Keratinocyte (primary cell): ENCODE data around the gene ZFPM1. TPM values are rescaled to one million over a fixed set of nuclear protein-coding genes. Genes with fewer than 3 reads are reported as not detected.
"Not testable (repeated sequence)": the region's sequence is repeated elsewhere in the genome, so short reads cannot be mapped to it uniquely, and the experiment has no call there.

Experiments used
- DNase-seq: peaks from one replicate; pipeline ENCODE4 v3.0.0-alpha.2; 2011; ENCODE audit warnings: low read depth, missing footprints, low spot score
- FAIRE-seq: peaks from 2 replicates; lab custom pipeline; 2011; peaks lifted over from hg19 to GRCh38; lab: Jason Lieb, UNC
- H2AFZ ChIP-seq: 2 replicates; pipeline ENCODE4 v1.6.0; 2012; ENCODE audit warnings: low read length, control low read depth, inconsistent platforms; ENCODE audit not compliant: control insufficient read depth
- H3K27ac ChIP-seq: 2 replicates; pipeline ENCODE4 v1.5.1; 2011; ENCODE audit warnings: low read length; ENCODE audit not compliant: control insufficient read depth, insufficient read depth
- H3K27me3 ChIP-seq: 3 replicates; pipeline ENCODE4 v1.6.0; 2011; ENCODE audit warnings: low read length; ENCODE audit not compliant: control insufficient read depth, insufficient read depth; ENCODE audit errors: extremely low read depth
- H3K36me3 ChIP-seq, 2 experiments: 2 replicates in 1 of 2; 3 replicates in 1 of 2; pipeline ENCODE4 v1.5.1; 2011; ENCODE audit warnings: low read length in 2 of 2, mild to moderate bottlenecking in 1 of 2; ENCODE audit not compliant: control insufficient read depth in 2 of 2, insufficient read depth in 2 of 2; ENCODE audit errors: extremely low read depth in 1 of 2
- H3K4me1 ChIP-seq: 3 replicates; pipeline ENCODE4 v1.5.1; 2011; ENCODE audit warnings: low read length; ENCODE audit not compliant: control insufficient read depth, insufficient read depth; ENCODE audit errors: extremely low read depth
- H3K4me2 ChIP-seq: 3 replicates; pipeline ENCODE4 v1.6.0; 2011; ENCODE audit warnings: low read depth, low read length; ENCODE audit not compliant: control insufficient read depth, insufficient read depth; ENCODE audit errors: extremely low read depth
- H3K4me3 ChIP-seq, 3 experiments: fragments of 200-600 bp in 1 of 3; sonication (generic) in 1 of 3; 2 replicates in 2 of 3; 3 replicates in 1 of 3; pipeline ENCODE4 v1.5.1; 2011 to 2016; ENCODE audit warnings: low read length in 3 of 3, mild to moderate bottlenecking in 3 of 3, control low read depth in 2 of 3, inconsistent platforms in 1 of 3, low read depth in 1 of 3, mixed read lengths in 1 of 3, mixed run types in 1 of 3, moderate library complexity in 1 of 3; ENCODE audit not compliant: control insufficient read depth in 2 of 3, insufficient read depth in 2 of 3; ENCODE audit errors: extremely low read depth in 1 of 3
- H3K79me2 ChIP-seq: 2 replicates; pipeline ENCODE4 v1.6.0; 2012; ENCODE audit warnings: low read length; ENCODE audit not compliant: control insufficient read depth, insufficient read depth
- H3K9ac ChIP-seq: 3 replicates; pipeline ENCODE4 v1.6.0; 2011; ENCODE audit warnings: low read length; ENCODE audit not compliant: control insufficient read depth, insufficient read depth; ENCODE audit errors: extremely low read depth
- H3K9me1 ChIP-seq: 3 replicates; pipeline ENCODE4 v1.6.0; 2011; ENCODE audit warnings: low read length; ENCODE audit not compliant: control insufficient read depth, insufficient read depth; ENCODE audit errors: extremely low read depth
- H3K9me3 ChIP-seq: 2 replicates; pipeline ENCODE4 v1.5.1; 2012; ENCODE audit warnings: low read depth, low read length; ENCODE audit not compliant: control insufficient read depth
- H4K20me1 ChIP-seq: 3 replicates; pipeline ENCODE4 v1.6.0; 2011; ENCODE audit warnings: low read length; ENCODE audit not compliant: control insufficient read depth, insufficient read depth; ENCODE audit errors: extremely low read depth
- CTCF ChIP-seq, 3 experiments: IDR thresholded peaks in 1 of 3; conservative IDR thresholded peaks in 1 of 3; optimal IDR thresholded peaks in 1 of 3; 2 replicates in 2 of 3; 3 replicates in 1 of 3; pipeline versions ENCODE3 to v1.5.1; 2011; ENCODE audit warnings: low read length in 3 of 3, mild to moderate bottlenecking in 3 of 3, moderate library complexity in 2 of 3, control low read depth in 1 of 3, inconsistent platforms in 1 of 3; ENCODE audit not compliant: insufficient read depth in 2 of 3; ENCODE audit errors: extremely low read depth in 1 of 3
- EZH2 ChIP-seq: IDR thresholded peaks from one replicate; pipeline ENCODE4 v1.6.1; 2012; ENCODE audit warnings: inconsistent platforms, mild to moderate bottlenecking, low read length, moderate library complexity
- dilution Hi-C: fragments of 300-500 bp; cut with MboI; formaldehyde crosslinking; loops from one replicate; pipeline ENCODE4 v1.7.0; 2020; ENCODE audit warnings: low sequenced_read_pairs; ENCODE audit not compliant: extremely low pct_ligation_motif_present
- polyA plus RNA-seq, 5 experiments: library from polyadenylated mRNA; depleted of rRNA in 3 of 5; stranded (reverse) in 3 of 5; stranded (forward) in 1 of 5; unstranded in 1 of 5; fragments of >200 nt; gene quantifications; 1 replicate in 1 of 5; 2 replicates in 3 of 5; 3 replicates in 1 of 5; pipeline versions ENCODE4 v1.2.1 to v1.2.3, GENCODE V29; 2011 to 2012; ENCODE audit warnings: missing spikeins in 2 of 5, low read depth in 1 of 5, low replicate concordance in 1 of 5

Gene ZFPM1
- polyA plus RNA-seq, 1 donor (not counting 4 experiments of a cell fraction or from before 2014, with no cell fraction given), result 0.42 TPM

DNA sequence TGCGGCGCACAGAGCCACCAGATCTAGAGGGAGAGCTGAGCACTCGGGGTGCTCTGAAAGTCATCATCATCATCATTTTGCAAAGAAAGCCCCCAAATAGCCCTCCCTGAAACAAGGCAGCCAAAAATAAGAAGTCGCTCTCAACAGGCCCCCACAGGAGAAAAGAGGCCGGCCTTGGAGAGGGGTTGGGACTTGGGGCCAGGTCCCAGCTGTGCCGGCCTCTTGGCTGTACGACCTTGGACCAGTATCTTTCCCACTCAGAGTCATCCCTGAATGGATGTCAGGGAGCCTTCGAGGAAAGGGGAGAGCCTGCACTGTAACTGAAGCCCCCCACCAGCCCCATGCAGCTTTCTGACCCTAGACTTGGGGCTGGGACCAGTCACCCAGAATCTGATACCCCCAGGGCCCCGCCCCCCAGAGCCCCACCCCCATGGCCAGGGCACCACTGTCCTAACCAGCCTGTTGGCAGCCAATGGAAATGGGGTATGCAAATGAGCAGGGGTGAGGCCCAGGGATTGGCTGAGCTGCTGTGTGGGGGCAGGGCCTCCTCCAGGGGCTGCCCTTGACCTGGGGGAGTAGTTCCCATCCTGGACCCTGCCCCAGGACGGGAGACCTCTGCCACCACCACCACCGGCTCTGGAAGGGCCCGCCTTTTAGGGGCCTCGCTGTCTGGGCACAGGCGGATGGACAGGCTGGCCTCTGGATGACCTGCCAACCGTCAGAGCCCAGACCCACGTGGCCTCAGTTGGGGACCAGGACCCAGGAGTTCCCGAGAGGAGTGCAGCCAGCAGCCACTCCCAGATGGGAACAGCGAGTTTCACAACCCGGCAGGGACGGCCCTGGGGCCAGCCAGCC, 15.4 kb downstream of the ZFPM1 start:
- FAIRE-seq (no peak), DNase-seq (no peak)
- no peaks in the 10 kb centered on the region for H3K9me3 ChIP-seq
- no peaks in the 10 kb centered on the region for H3K27me3 ChIP-seq
- peaks cover 4% of the 10 kb centered on the region for H4K20me1 ChIP-seq
- no peaks in the 10 kb centered on the region for H3K36me3 ChIP-seq
- dilution Hi-C loops, result no loop called here
- TF ChIP-seq EZH2 (no peak), CTCF (optimal IDR thresholded peaks at IDR 0.05 in 1 of 3, IDR thresholded peaks at IDR 0.05 in 1 of 3, conservative IDR thresholded peaks at IDR 0.05 in 1 of 3; ENCODE audit: extremely low read depth in 1 of 3, insufficient read depth in 2 of 3, low read length in 3 of 3) (no peak)
- no peak overlapping the region for H3K4me3 ChIP-seq
- H3K4me1 ChIP-seq, result no peaks in the 10 kb centered on the region
- H3K27ac ChIP-seq, result no peak overlapping the region
- no peak overlapping the region for H3K9ac ChIP-seq
- peaks cover 6% of the 10 kb centered on the region for H3K79me2 ChIP-seq
- H2AFZ ChIP-seq, result no peak overlapping the region
- no peak overlapping the region for H3K4me2 ChIP-seq
- H3K9me1 ChIP-seq, result no peaks in the 10 kb centered on the region

GRCh38 chr16:88469615-88470395, 16.7 kb downstream of the ZFPM1 start:
- FAIRE-seq, result no peak
- Histone ChIP-seq H3K27ac (no peak overlapping the region), H3K4me1 (no peaks in the 10 kb centered on the region)

GRCh38 chr16:88470396-88470680, 17.3 kb downstream of the ZFPM1 start:
- H3K4me1 ChIP-seq, H3K27ac ChIP-seq, DNase-seq, H3K36me3 ChIP-seq, H3K9me3 ChIP-seq, H3K4me2 ChIP-seq, H4K20me1 ChIP-seq, H3K9ac ChIP-seq, FAIRE-seq, H3K79me2 ChIP-seq, H2AFZ ChIP-seq, H3K9me1 ChIP-seq, H3K4me3 ChIP-seq, H3K27me3 ChIP-seq, dilution Hi-C loops: not testable (repeated sequence)

More at GRCh38 chr16:88469615-88470395, 16.7 kb downstream of the ZFPM1 start:
- TF ChIP-seq CTCF (optimal IDR thresholded peaks at IDR 0.05 in 1 of 3, IDR thresholded peaks at IDR 0.05 in 1 of 3, conservative IDR thresholded peaks at IDR 0.05 in 1 of 3; ENCODE audit: extremely low read depth in 1 of 3, insufficient read depth in 2 of 3, low read length in 3 of 3) (no peak), EZH2 (no peak)
- Histone ChIP-seq H3K79me2 (peaks cover 6% of the 10 kb centered on the region), H3K4me3 (no peak overlapping the region), H2AFZ (no peak overlapping the region), H3K27me3 (no peaks in the 10 kb centered on the region), H3K4me2 (no peak overlapping the region), H4K20me1 (peaks cover 4% of the 10 kb centered on the region), H3K9me1 (no peaks in the 10 kb centered on the region), H3K9ac (no peak overlapping the region), H3K36me3 (no peaks in the 10 kb centered on the region), H3K9me3 (no peaks in the 10 kb centered on the region)
- DNase-seq, result no peak
- dilution Hi-C loops, result no loop called here
